Transverse colon (tissue), 4 donors: ENCODE measurements around the gene TENM4. TPM values are rescaled to one million over a fixed set of nuclear protein-coding genes. Genes with fewer than 3 reads are reported as not detected.
A peak's percentile ranks its signal among the peaks of the same experiment; 100 is the strongest.

Experiments used
- DNase-seq: peaks from one replicate; pipeline ENCODE4 v3.0.0-alpha.2; 2019
- H3K27ac ChIP-seq, 4 donors: fragments of 200-600 bp; sonication (generic); 2 replicates each; pipeline ENCODE4 v1.5.1; 2016 to 2018; ENCODE audit warnings: inconsistent platforms in 4 of 4
- H3K27me3 ChIP-seq: fragments of 200-600 bp; sonication (generic); 2 replicates; pipeline ENCODE4 v1.5.1; 2017; ENCODE audit warnings: inconsistent platforms
- H3K36me3 ChIP-seq, 4 donors: fragments of 200-600 bp; sonication (generic); 2 replicates each; pipeline ENCODE4 v1.5.1; 2017 to 2019; ENCODE audit warnings: inconsistent platforms in 4 of 4
- H3K4me1 ChIP-seq, 4 donors: fragments of 200-600 bp; sonication (generic); 2 replicates each; pipeline ENCODE4 v1.5.1; 2017 to 2020; ENCODE audit warnings: inconsistent platforms in 4 of 4
- H3K4me3 ChIP-seq, 4 donors: fragments of 200-600 bp; sonication (generic); 1 replicate in 1 of 4; 2 replicates in 3 of 4; pipeline versions ENCODE4 v1.5.1 to v1.6.1; 2017 to 2019; ENCODE audit warnings: inconsistent platforms in 4 of 4
- H3K9me3 ChIP-seq, 2 donors: fragments of 200-600 bp; sonication (generic); 2 replicates each; pipeline ENCODE4 v1.5.1; 2017 to 2019; ENCODE audit warnings: inconsistent platforms in 2 of 2
- EP300 ChIP-seq: sonication (generic); formaldehyde crosslinking; IDR thresholded peaks from one replicate; pipeline ENCODE4 v1.6.1; 2017; ENCODE audit warnings: antibody characterized with exemption, low read depth
- POLR2A ChIP-seq: fragments of 450-650 bp; IDR thresholded peaks from one replicate; pipeline ENCODE4 v1.6.1; 2016; ENCODE audit warnings: antibody characterized with exemption, mild to moderate bottlenecking, moderate library complexity
- POLR2AphosphoS5 ChIP-seq, 3 donors: sonication (generic); formaldehyde crosslinking; IDR thresholded peaks; one replicate each; pipeline ENCODE4 v1.6.1; 2016; ENCODE audit warnings: antibody characterized with exemption in 3 of 3
- WGBS, 2 donors: methylation state at CpG; one replicate each; pipeline ENCODE4 v1.1.5; 2018; ENCODE audit warnings: low coverage in 1 of 2; 5-methylcytosine and 5-hydroxymethylcytosine counted together
- in situ Hi-C, 4 donors: fragments of 200-750 bp; cut with MboI; loops; one replicate each; pipeline versions ENCODE4 v1.15.0 to v1.15.1; 2017; ENCODE audit warnings: low sequenced_read_pairs in 3 of 4, low pct_ligation_motif_present in 1 of 4, low pct_unique_long_range_greater_than_20kb in 1 of 4
- intact Hi-C: fragments of 100-400 bp; cut with DNase I; formaldehyde crosslinking; loops from one replicate; pipeline ENCODE4 v1.15.1; 2023; ENCODE audit warnings: low total_unique reads
- total RNA-seq, 4 donors: library from RNA; depleted of rRNA; stranded (reverse); fragments of >200 nt; gene quantifications; one replicate each; pipeline ENCODE4 v1.1.0, GENCODE V29; 2016
- TF ChIP-seq, protein P1 (sequence below), 5 experiments: fragments of 200-600 bp in 3 of 5; fragments of 450-650 bp in 2 of 5; sonication (generic) in 3 of 5; IDR thresholded peaks; 1 replicate in 2 of 5; 2 replicates in 3 of 5; pipeline ENCODE4 v1.5.1; 2016 to 2017; ENCODE audit warnings: antibody characterized with exemption in 5 of 5, inconsistent platforms in 3 of 5, mild to moderate bottlenecking in 2 of 5, moderate library complexity in 1 of 5

Gene TENM4
- total RNA-seq, 4 donors from 2014 or later, result 0.14 to 0.79 (median 0.39) TPM

DNA sequence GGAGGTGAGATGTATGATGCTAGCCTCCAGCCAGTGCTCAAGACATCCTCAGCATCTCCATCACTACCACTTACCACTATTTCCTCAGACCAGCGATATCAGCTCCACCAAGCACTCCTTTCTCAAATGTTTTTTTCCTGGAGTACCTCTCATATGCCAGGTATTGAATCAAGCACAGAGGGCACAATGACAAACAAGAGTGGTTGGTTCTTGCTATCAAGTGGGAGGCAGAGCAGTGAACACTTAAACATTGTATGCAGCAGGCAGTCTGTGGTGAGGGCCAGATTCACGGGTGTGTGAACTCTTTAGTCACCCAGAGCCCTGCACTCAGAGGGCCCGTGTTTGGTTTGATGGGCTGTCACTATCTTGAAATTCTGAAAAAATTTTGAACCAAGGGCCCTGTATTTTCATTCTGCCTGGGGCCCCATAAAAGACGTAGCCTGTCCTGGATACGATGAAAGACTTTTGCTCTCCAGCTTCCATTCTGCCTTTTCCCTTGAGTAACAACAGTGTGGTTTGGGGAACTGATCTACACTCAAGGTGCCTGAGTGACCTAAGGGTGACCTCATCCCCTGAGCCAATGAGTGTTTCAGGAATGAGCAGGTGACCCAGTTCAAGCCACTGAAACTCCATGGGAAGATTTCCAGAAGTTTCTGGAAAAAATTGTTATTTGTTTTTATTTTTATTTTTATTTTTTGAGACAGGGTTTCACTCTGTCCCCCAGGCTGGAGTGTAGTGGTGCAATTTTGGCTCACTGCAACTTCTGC is 517.8 kb downstream of the TENM4 start:
- in situ Hi-C loops (no loop called here), intact Hi-C loops (no loop called here)
- no peaks in the 10 kb centered on the region for H3K9me3 ChIP-seq
- no peak overlapping the region for H3K4me3 ChIP-seq
- DNase-seq, result no peak
- WGBS, 2 donors, result 83 to 93% methylated on average over 5 of the region's 5 CpGs
- no peaks in the 10 kb centered on the region for H3K27me3 ChIP-seq
- H3K27ac ChIP-seq, result no peak overlapping the region
- TF ChIP-seq POLR2AphosphoS5 (IDR thresholded peaks at IDR 0.05) (no peak), EP300 (no peak)
- TF ChIP-seq, protein P1, sequence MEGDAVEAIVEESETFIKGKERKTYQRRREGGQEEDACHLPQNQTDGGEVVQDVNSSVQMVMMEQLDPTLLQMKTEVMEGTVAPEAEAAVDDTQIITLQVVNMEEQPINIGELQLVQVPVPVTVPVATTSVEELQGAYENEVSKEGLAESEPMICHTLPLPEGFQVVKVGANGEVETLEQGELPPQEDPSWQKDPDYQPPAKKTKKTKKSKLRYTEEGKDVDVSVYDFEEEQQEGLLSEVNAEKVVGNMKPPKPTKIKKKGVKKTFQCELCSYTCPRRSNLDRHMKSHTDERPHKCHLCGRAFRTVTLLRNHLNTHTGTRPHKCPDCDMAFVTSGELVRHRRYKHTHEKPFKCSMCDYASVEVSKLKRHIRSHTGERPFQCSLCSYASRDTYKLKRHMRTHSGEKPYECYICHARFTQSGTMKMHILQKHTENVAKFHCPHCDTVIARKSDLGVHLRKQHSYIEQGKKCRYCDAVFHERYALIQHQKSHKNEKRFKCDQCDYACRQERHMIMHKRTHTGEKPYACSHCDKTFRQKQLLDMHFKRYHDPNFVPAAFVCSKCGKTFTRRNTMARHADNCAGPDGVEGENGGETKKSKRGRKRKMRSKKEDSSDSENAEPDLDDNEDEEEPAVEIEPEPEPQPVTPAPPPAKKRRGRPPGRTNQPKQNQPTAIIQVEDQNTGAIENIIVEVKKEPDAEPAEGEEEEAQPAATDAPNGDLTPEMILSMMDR (IDR thresholded peaks at IDR 0.05), result no peak
- no peaks in the 10 kb centered on the region for H3K36me3 ChIP-seq
- no peaks in the 10 kb centered on the region for H3K4me1 ChIP-seq

DNA sequence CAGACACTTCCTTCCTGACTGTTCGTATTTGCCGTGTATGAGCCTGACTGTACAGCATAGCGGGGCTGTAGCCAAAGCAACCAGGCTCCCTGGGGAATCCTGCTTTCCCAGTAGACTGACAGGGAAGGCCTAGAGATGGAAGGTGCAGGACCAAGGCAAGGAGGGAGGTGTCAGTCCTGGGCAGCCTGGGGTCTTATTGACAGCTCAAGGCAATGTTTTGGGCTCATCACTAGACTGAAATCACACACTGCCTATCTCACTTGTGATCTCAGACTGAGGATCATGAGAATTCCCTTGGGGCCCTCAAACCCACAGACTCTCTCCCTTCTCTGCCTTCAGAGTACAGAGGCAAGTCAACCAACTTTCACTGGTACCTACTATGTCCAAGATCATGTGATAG is 519.3 kb downstream of the TENM4 start:
- intact Hi-C loops, result no loop called here
- in situ Hi-C loops, result no loop called here
- DNase-seq, result no peak
- Histone ChIP-seq H3K9me3 (no peaks in the 10 kb centered on the region), H3K36me3 (no peaks in the 10 kb centered on the region), H3K4me1 (no peaks in the 10 kb centered on the region), H3K4me3 (no peak overlapping the region), H3K27me3 (no peaks in the 10 kb centered on the region), H3K27ac (no peak overlapping the region)
- TF ChIP-seq, protein P1 (IDR thresholded peaks at IDR 0.05), result no peak
- TF ChIP-seq POLR2AphosphoS5 (IDR thresholded peaks at IDR 0.05) (no peak), EP300 (no peak), POLR2A (no peak)
- 84% methylated on average over 3 of the region's 3 CpGs; no CpG with 5 or more reads in 1 of the 2 donors for WGBS, 2 donors

DNA sequence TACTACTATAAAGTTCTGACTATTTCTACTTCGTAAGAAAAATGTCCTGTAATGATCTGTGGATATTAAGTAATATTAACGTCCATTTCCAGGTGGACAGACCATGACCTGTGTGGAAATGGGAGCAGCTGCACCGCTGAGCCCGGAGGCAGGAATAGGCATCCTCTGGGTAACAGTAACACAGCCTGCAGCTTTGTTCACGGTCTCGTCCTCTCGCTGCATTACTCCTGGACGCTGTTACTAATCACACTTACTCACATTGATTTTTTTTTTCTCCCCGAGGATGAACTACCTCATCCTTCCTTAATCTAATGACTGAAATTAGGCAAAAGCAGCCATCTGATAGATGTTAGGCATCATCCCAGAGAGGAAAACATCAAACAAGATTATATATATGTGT is 520.5 kb downstream of the TENM4 start:
- DNase-seq, result no peak
- Histone ChIP-seq H3K27me3 (no peaks in the 10 kb centered on the region), H3K9me3 (no peaks in the 10 kb centered on the region), H3K4me1 (no peaks in the 10 kb centered on the region), H3K27ac (no peak overlapping the region), H3K4me3 (no peak overlapping the region), H3K36me3 (no peaks in the 10 kb centered on the region)
- TF ChIP-seq EP300 (no peak), POLR2A (no peak), POLR2AphosphoS5 (IDR thresholded peaks at IDR 0.05) (no peak)
- TF ChIP-seq, protein P1 (IDR thresholded peaks at IDR 0.05), result no peak
- WGBS, 2 donors, result 72 to 75% methylated on average over 9 of the region's 9 CpGs
- intact Hi-C loops, result no loop called here
- in situ Hi-C loops, result no loop called here

DNA sequence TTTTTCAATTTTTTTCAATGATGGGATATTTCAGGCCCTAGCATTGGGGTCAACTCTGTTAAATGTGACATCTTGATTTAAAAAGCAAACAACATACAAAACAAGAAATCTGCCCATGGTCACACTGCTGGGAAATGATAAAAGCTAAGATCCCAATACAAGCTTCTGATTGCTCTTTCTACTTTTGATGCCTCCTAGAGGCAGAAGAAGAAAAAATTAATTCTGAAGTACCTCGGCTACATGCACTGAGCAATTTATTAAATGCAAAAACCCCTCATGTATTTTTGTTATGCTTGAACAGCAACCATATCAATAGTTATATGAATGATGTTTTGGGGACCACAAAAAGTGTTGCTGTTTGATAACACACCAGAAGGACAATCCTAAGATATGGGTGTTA is 524.1 kb downstream of the TENM4 start:
- in situ Hi-C loops, result no loop called here
- Histone ChIP-seq H3K27me3 (no peaks in the 10 kb centered on the region), H3K9me3 (no peaks in the 10 kb centered on the region), H3K27ac (no peak overlapping the region), H3K4me3 (no peak overlapping the region), H3K4me1 (no peaks in the 10 kb centered on the region), H3K36me3 (no peaks in the 10 kb centered on the region)
- WGBS, 2 donors, result 76 to 78% methylated on average over 1 of the region's 1 CpG
- DNase-seq, result no peak
- TF ChIP-seq, protein P1 (IDR thresholded peaks at IDR 0.05), result peak in 1 of 5 experiments; percentile 4
- TF ChIP-seq EP300, result no peak
- intact Hi-C loops, result no loop called here
